HG02678 (cell line): Measurements from ENCODE around the gene SERPINA10.
"Not testable (repeated sequence)": the region's sequence is repeated elsewhere in the genome, so short reads cannot be mapped to it uniquely, and the experiment has no call there.

ENCODE experiments used
- ATAC-seq: cut with Tn5 transposase; IDR thresholded peaks from one replicate; pipeline ENCODE4 v1.9.1; 2021; ENCODE audit warnings: mild to moderate bottlenecking, moderate library complexity; ENCODE audit not compliant: unreplicated experiment

SERPINA10 gene

DNA sequence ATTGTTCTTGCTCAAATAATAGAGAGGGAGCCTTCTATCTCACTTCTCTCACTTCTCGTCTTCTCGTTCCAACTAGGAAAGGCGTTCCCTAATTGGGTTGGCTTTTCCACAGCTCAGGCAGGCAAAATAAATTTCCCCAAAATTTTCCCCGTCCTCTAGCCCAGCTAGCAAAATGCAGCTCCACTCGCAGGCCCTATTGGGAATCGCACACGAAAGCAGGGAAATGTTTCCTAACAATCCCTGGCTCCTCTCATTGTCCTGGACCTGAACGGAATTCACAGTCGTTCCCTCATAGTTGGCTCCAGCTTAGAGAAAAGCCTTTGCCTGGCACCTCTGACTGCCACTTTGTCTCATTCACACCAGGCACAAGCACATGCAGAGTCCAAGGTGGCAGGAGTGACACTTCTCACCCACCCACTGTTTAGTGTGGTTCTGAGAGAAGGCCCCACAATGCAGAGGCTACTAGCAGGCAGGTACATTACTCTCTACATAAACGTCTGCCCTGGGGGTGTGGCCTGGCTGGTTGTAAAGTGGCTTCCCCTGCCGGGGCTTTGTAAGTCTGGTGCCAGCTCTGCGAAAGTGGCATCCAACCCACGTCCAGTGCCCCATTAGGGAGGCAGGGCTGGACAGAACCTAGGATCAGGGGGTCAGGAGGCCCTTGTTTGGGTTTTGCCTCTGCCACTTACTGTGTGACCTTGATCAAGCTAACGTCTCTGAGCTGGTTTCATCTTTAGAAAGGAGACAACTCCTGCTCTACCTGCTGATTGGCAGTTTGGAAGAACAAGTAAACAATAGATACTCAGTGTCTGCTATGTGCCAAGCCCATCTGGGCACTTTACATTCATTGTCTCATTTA lies 4.2 kb downstream of the SERPINA10 start:
- no peak for ATAC-seq

DNA sequence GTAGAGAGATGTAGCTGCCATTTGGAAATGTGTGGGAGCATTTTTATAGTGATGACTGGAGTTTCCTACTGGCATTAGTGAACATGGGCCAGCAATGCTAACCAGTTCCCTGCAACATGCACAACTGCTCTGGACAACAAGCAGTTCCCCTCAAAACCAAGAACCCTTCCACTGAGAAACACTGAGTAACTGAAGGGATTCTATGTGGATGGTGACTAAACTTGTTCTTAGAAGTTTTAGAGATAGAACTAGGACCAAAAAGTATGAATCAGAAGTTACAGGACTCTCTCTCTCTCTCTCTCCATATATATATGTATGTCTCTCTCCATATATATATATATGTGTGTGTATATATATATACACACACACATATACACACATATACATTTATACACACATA lies 7.9 kb downstream of the SERPINA10 start:
- no peak for ATAC-seq

DNA sequence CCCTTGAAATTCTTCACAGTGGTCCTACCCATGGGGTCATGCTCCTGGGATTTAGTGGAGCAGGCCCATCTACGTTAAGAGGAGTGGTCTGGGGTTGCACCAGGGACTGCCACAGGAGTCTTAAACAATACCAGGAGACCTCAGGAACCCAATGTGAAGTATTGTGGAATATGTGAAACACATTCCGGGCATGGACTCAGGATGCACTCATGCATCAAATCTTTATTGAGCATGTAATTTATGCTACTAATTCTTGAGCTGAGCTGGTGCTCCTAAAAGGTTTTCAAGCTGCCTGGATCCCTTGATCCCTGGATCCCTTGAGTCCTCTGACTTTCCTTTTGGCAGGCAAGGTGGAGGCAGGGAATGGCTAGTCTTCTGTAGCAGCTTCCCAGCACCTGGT lies 8.8 kb downstream of the SERPINA10 start:
- ATAC-seq = no peak

DNA sequence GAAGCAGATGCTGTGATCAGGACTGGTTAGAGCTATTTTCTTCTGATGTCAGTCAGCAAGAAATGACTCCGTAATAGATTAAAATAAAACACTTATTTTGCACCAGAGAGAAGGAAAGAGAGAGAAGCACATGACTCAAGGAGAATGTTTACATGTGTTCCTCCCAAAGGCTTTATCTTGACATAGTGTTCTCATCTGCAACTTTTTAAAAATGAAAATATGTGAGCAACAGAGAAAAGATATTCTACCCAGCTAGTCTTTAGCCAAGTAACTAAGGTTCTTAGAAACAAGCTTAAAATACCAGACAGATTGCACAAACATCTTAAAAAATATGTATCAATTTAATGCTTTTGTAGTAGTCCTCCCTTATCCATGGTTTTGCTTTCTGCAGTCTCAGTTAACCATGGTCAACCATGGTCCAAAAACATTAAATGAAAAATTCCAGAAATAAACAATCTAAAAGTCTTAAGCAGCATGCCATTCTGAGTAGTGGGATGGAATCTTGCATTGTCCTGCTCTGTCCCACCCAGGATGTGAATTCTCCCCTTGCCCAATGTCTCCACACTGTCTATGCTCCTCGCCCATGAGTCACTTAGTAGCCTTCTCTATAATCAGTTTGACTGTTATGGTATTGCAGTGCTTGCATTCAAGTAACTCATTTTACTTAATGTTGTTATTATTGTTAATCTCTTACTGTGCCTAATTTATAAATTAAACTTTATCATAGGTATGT lies 9.9 kb downstream of the SERPINA10 start:
- ATAC-seq = no peak

DNA sequence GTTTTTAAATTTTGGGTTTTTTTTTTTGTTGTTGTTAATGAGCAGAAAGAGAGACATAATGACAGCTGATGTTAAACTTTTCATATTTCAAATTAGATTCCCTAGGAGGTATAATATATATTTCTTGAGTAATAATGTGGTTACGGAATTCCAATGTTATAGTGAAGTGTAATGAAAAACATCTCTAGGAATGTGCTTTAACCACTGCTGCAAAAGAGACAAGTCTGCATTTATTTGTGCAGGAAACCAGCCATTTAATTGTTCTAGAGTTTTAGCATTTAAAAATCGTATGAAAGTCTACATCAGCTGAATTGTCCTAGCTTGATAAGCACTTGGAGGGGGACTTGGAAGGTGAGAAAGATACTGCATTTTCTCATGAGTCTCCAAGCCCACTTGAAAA lies 14.3 kb downstream of the SERPINA10 start:
- ATAC-seq = no peak

DNA sequence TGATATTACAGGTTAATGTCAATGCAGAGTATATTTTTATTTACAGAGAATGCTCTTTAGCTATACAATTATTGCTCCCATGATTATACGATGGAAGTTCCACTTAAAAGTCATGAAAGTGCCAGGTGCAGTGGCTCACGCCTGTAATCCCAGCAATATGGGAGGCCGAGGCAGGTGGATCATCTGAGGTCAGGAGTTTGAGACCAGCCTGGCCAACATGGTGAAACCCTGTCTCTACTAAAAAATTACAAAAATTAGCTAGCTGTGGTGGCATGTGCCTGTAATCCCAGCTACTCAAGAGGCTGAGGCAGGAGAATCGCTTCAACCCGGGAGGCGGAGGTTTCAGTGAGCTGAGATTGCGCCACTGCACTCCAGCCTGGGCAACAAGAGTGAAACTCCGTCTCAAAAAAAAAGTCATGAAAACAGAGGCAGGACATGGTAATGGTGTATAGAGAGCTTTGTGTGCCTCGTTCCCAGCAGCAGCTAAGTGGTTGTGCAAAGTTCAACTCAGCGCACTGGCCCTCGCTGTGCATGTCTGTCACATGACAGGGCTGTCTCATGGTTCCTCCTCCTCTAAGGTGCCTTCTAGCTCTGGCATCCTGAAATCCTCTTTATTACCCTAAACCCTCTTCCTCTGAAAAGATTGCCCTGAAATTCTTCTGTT lies 16.0 kb downstream of the SERPINA10 start:
- ATAC-seq = not testable (repeated sequence)

DNA sequence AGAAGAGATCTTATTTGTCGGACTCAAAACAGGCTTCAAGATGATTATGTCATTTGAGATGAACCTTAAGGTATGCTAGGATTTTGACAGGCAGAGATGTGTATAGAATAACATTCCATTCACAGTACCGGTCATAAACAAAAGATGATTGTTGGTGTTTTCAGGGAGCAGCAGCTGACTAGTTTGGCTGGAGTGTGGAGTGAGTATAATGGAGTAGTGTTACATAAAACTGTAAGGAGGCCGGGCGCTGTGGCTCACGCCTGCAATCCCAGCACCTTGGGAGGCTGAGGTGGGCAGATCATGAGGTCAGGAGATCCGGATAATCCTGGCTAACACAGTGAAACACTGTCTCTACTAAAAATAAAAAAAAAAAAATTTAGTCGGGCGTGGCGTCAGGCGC lies 23.9 kb downstream of the SERPINA10 start:
- ATAC-seq = no peak

GRCh38 chr14:94268582-94268981 lies 24.5 kb downstream of the SERPINA10 start:
- ATAC-seq = not testable (repeated sequence)

DNA sequence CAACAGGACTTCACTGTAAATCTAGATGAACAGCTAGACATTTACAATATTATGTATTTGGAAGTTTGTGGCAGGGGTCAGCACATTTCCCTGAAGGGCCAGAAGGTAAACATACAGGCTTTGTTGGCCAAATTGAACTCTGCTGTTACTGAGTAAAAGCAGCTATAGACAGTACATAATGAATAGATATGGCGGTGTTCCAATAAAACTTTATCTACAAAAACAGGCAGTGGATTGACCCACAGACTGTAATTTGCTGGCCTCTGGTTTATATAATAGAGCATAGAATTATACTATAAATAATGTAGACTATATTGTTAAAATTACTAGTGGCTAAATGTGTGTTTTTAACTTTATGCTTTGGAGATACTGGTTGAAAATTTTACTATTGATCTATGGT lies 25.7 kb downstream of the SERPINA10 start:
- no peak for ATAC-seq

- ATAC-seq = not testable (repeated sequence)
Measured at GRCh38 chr14:94264195-94264594, 28.9 kb downstream of the SERPINA10 start.

GRCh38 chr14:94244182-94244581 lies 48.9 kb downstream of the SERPINA10 start:
- no peak for ATAC-seq

- ATAC-seq = no peak
Measured at GRCh38 chr14:94239406-94239805, 53.7 kb downstream of the SERPINA10 start.

DNA sequence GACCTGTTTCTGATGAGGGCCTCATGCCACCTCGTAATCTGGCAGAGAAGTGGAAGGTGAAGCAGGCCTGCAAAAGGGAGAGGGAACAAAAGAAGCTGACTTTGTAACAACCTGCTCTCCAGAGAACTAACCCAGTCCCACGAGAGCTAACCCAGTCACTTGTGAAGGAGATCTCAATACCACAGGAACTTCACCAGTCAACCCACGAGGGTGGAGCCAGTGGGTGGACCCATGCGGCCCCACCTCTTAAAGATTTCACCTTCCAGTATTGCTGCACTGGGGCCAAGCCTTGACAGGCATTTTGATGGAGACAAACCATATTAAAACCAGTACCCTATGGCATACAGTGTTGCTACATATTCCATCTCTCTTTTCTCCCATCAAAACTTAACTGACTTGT lies 55.1 kb downstream of the SERPINA10 start:
- ATAC-seq = no peak

DNA sequence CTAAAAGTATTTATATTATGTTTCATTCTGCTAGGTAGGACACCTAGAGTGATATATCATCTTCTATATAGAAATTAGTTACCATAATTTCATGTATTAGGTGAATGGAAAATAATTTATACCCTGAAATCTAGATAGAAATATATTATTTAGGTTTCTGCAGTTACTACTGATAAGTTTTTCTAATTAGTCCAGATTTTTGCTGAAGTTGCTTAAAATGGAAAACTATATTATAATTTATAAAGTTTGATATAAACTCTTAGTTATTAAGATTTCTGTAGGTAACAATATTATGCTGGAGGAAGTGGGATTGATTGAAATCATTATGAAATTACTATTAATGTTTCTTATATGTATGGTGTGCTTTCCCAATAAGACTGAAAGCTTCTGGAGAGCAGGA lies 56.0 kb downstream of the SERPINA10 start:
- ATAC-seq = no peak
